H9 (cell line): ENCODE data around the gene MEIS2. TPM values are rescaled to one million over a fixed set of nuclear protein-coding genes. Genes with fewer than 3 reads are reported as not detected.

ENCODE experiments used
- DNase-seq: peaks from one replicate; pipeline ENCODE4 v3.0.0-alpha.2; 2017
- H2AFZ ChIP-seq: one replicate; pipeline ENCODE4 v1.6.1; 2013; ENCODE audit warnings: mild to moderate bottlenecking, low read length, control low read depth, moderate library complexity
- H2AK5ac ChIP-seq: 2 replicates; pipeline ENCODE4 v1.6.1; 2013; ENCODE audit warnings: low read length, control low read depth, mixed read lengths; ENCODE audit not compliant: insufficient read length
- H2BK120ac ChIP-seq: one replicate; pipeline ENCODE4 v1.6.1; 2013; ENCODE audit warnings: low read depth, mild to moderate bottlenecking, low read length, control low read depth, inconsistent platforms; ENCODE audit not compliant: poor library complexity, severe bottlenecking
- H2BK12ac ChIP-seq: 2 replicates; pipeline ENCODE4 v1.6.1; 2013; ENCODE audit warnings: low read length, control low read depth, mixed read lengths, low read depth; ENCODE audit not compliant: insufficient read length
- H2BK15ac ChIP-seq: 2 replicates; pipeline ENCODE4 v1.6.1; 2013; ENCODE audit warnings: low read depth, low read length, control low read depth
- H2BK20ac ChIP-seq: one replicate; pipeline ENCODE4 v1.6.1; 2013; ENCODE audit warnings: low read depth, mild to moderate bottlenecking, low read length, control low read depth, inconsistent platforms; ENCODE audit not compliant: poor library complexity, severe bottlenecking
- H2BK5ac ChIP-seq: 2 replicates; pipeline ENCODE4 v1.6.1; 2013; ENCODE audit warnings: low read length, control low read depth, mixed read lengths; ENCODE audit not compliant: insufficient read length
- H3K14ac ChIP-seq: 2 replicates; pipeline ENCODE4 v1.6.1; 2013; ENCODE audit warnings: low read length, control low read depth; ENCODE audit not compliant: insufficient read depth
- H3K18ac ChIP-seq: 2 replicates; pipeline ENCODE4 v1.6.1; 2013; ENCODE audit warnings: low read depth, mild to moderate bottlenecking, mixed read lengths, low read length, control low read depth; ENCODE audit not compliant: insufficient read length
- H3K23ac ChIP-seq: 2 replicates; pipeline ENCODE4 v1.6.1; 2013; ENCODE audit warnings: low read length, control low read depth, mixed read lengths, low read depth; ENCODE audit not compliant: insufficient read length
- H3K23me2 ChIP-seq: 2 replicates; pipeline ENCODE4 v1.6.1; 2013; ENCODE audit warnings: low read depth, mild to moderate bottlenecking, mixed read lengths, low read length, control low read depth; ENCODE audit not compliant: insufficient read length, poor library complexity, severe bottlenecking
- H3K27ac ChIP-seq: 2 replicates; pipeline ENCODE4 v1.5.1; 2013; ENCODE audit warnings: low read length, control low read depth, mixed read lengths, low read depth; ENCODE audit not compliant: insufficient read length
- H3K27me3 ChIP-seq: 2 replicates; pipeline ENCODE4 v1.6.1; 2013; ENCODE audit warnings: low read length, control low read depth, inconsistent platforms; ENCODE audit not compliant: insufficient read depth
- H3K4ac ChIP-seq: 2 replicates; pipeline ENCODE4 v1.6.1; 2013; ENCODE audit warnings: low read depth, mild to moderate bottlenecking, control low read depth, inconsistent platforms, low read length, moderate library complexity
- H3K4me1 ChIP-seq: 2 replicates; pipeline ENCODE4 v1.6.1; 2013; ENCODE audit warnings: low read length, control low read depth, inconsistent platforms; ENCODE audit not compliant: insufficient read depth
- H3K4me2 ChIP-seq: 2 replicates; pipeline ENCODE4 v1.6.1; 2013; ENCODE audit warnings: low read length, control low read depth, mixed read lengths; ENCODE audit not compliant: insufficient read length, insufficient read depth
- H3K56ac ChIP-seq: 2 replicates; pipeline ENCODE4 v1.6.1; 2013; ENCODE audit warnings: low read depth, mild to moderate bottlenecking, mixed read lengths, low read length, control low read depth; ENCODE audit not compliant: insufficient read length
- H3K79me1 ChIP-seq: 2 replicates; pipeline ENCODE4 v1.6.1; 2013; ENCODE audit warnings: low read depth, mild to moderate bottlenecking, moderate library complexity, low read length, control low read depth, inconsistent platforms; ENCODE audit not compliant: insufficient read depth, poor library complexity, severe bottlenecking
- H3K79me2 ChIP-seq: 2 replicates; pipeline ENCODE4 v1.6.1; 2013; ENCODE audit warnings: low read length, control low read depth, inconsistent platforms; ENCODE audit not compliant: insufficient read depth
- H3K9ac ChIP-seq: 2 replicates; pipeline ENCODE4 v1.6.1; 2013; ENCODE audit warnings: low read length, control low read depth, mixed read lengths; ENCODE audit not compliant: insufficient read length; ENCODE audit errors: extremely low read depth
- H3K9me3 ChIP-seq: one replicate; pipeline ENCODE4 v1.6.1; 2013; ENCODE audit warnings: low read depth, low read length, inconsistent platforms; ENCODE audit not compliant: control insufficient read depth
- H3T11ph ChIP-seq: one replicate; pipeline ENCODE4 v1.6.1; 2013; ENCODE audit warnings: mild to moderate bottlenecking, low read length, control low read depth, inconsistent platforms
- H4K20me1 ChIP-seq: one replicate; pipeline ENCODE4 v1.6.1; 2013; ENCODE audit not compliant: control insufficient read depth, insufficient read length, insufficient read depth
- H4K5ac ChIP-seq: 2 replicates; pipeline ENCODE4 v1.6.1; 2013; ENCODE audit warnings: low read depth, mild to moderate bottlenecking, mixed read lengths, low read length, control low read depth; ENCODE audit not compliant: insufficient read length
- H4K8ac ChIP-seq: replicated peaks from 2 replicates; pipeline ENCODE4 v1.6.1; 2013; ENCODE audit warnings: low read length, control low read depth, mixed read lengths, low read depth; ENCODE audit not compliant: insufficient read length
- H4K91ac ChIP-seq: 2 replicates; pipeline ENCODE4 v1.6.1; 2013; ENCODE audit warnings: low read depth, mild to moderate bottlenecking, moderate library complexity, mixed read lengths, low read length, control low read depth; ENCODE audit not compliant: insufficient read length
- H3K27ac Mint-ChIP-seq, 3 experiments: 2 replicates in 2 of 3; 3 replicates in 1 of 3; pipeline ENCODE4 v1.8.0; 2020 to 2021; ENCODE audit warnings: mixed read lengths in 3 of 3, mild to moderate bottlenecking in 1 of 3, moderate library complexity in 1 of 3
- H3K27me3 Mint-ChIP-seq: 2 replicates; pipeline ENCODE4 v1.8.0; 2021; ENCODE audit warnings: low read depth, mild to moderate bottlenecking, moderate library complexity, mixed read lengths
- H3K36me3 Mint-ChIP-seq, 3 experiments: 2 replicates in 2 of 3; 3 replicates in 1 of 3; pipeline ENCODE4 v1.8.0; 2020 to 2021; ENCODE audit warnings: low read depth in 3 of 3, mixed read lengths in 3 of 3; ENCODE audit not compliant: insufficient read depth in 1 of 3
- H3K4me1 Mint-ChIP-seq, 2 experiments: 2 replicates each; pipeline ENCODE4 v1.8.0; 2020; ENCODE audit warnings: mixed read lengths in 2 of 2
- H3K4me3 Mint-ChIP-seq, 2 experiments: 2 replicates in 1 of 2; 3 replicates in 1 of 2; pipeline ENCODE4 v1.8.0; 2020 to 2021; ENCODE audit warnings: mild to moderate bottlenecking in 2 of 2, mixed read lengths in 2 of 2, moderate library complexity in 1 of 2
- H3K9me3 Mint-ChIP-seq, 2 experiments: 2 replicates in 1 of 2; 3 replicates in 1 of 2; pipeline ENCODE4 v1.8.0; 2020; ENCODE audit warnings: mild to moderate bottlenecking in 2 of 2, mixed read lengths in 2 of 2, moderate library complexity in 1 of 2
- CTCF ChIP-seq: fragments of 200-600 bp; sonication (generic); conservative IDR thresholded peaks from 3 replicates; pipeline ENCODE4 v1.8.0; 2021; ENCODE audit warnings: antibody characterized with exemption, mild to moderate bottlenecking
- WGBS: extraction: QIAGEN DNeasy Blood & Tissue Kit; methylation state at CpG from one replicate; pipeline ENCODE4 v1.1.7; 2013; ENCODE audit warnings: missing lambda C conversion rate, low lambda C conversion rate, mixed read lengths; ENCODE audit not compliant: insufficient read length; ENCODE audit errors: extremely low coverage; 5-methylcytosine and 5-hydroxymethylcytosine counted together
- total RNA-seq: library from RNA; stranded (reverse); gene quantifications from 2 replicates; pipeline ENCODE4 v1.2.1, GENCODE V29; 2021

MEIS2 gene
- total RNA-seq, 1 experiment from 2014 or later = 0.35 TPM

- Mint-ChIP-seq H3K4me1 (peaks cover 10 to 21% of the 10 kb centered on the region in 2 experiments), H3K9me3 (no peaks in the 10 kb centered on the region), H3K27me3 (peaks cover 3% of the 10 kb centered on the region), H3K36me3 (no peaks in the 10 kb centered on the region), H3K4me3 (no peak overlapping the region), H3K27ac (no peak overlapping the region)
- Histone ChIP-seq H3K4me2 (no peak overlapping the region), H3K79me2 (no peaks in the 10 kb centered on the region), H3K23ac (no peak overlapping the region), H3K9me3 (no peaks in the 10 kb centered on the region), H4K20me1 (no peaks in the 10 kb centered on the region), H4K5ac (no peak overlapping the region), H2AK5ac (no peak overlapping the region), H3T11ph (no peak overlapping the region), H3K23me2 (no peaks in the 10 kb centered on the region), H2BK12ac (no peak overlapping the region), H3K14ac (no peak overlapping the region), H2AFZ (no peak overlapping the region), H3K56ac (no peak overlapping the region), H3K4me1 (no peaks in the 10 kb centered on the region), H3K4ac (no peak overlapping the region), H2BK120ac (no peak overlapping the region), H2BK15ac (no peak overlapping the region), H2BK20ac (no peak overlapping the region), H3K79me1 (no peaks in the 10 kb centered on the region), H2BK5ac (no peak overlapping the region), H3K18ac (no peak overlapping the region), H3K27ac (no peak overlapping the region), H3K9ac (no peak overlapping the region), H3K27me3 (no peaks in the 10 kb centered on the region), H4K91ac (no peak overlapping the region), H4K8ac (no peak overlapping the region)
- no peak for DNase-seq
- WGBS = no CpG with 5 or more reads among the region's 2 CpGs
- no peak for TF ChIP-seq CTCF
Observed at GRCh38 chr15:37137221-37137620, 36.9 kb upstream of the MEIS2 start.
